D341Med (cell line): ENCODE data around the gene CCRL2.
"Not testable (repeated sequence)": the region's sequence is repeated elsewhere in the genome, so short reads cannot be mapped to it uniquely, and the experiment has no call there.

Experiments used
- DNase-seq: peaks from one replicate; pipeline ENCODE4 v3.0.0; 2012; ENCODE audit warnings: low spot score

CCRL2 gene

GRCh38 chr3:46405301-46406019 is 1.6 kb upstream of the CCRL2 start:
- no peak for DNase-seq

- DNase-seq = no peak
These were observed 644 bp upstream of the CCRL2 start for GRCh38 chr3:46406443-46406787.

- no peak for DNase-seq
These were observed 911 bp downstream of the CCRL2 start for GRCh38 chr3:46407970-46408369.

GRCh38 chr3:46408853-46409252 is 1.8 kb downstream of the CCRL2 start:
- no peak for DNase-seq

- DNase-seq = no peak
These were observed 2.9 kb downstream of the CCRL2 start for GRCh38 chr3:46409739-46410489.

- no peak for DNase-seq
These were observed 3.6 kb downstream of the CCRL2 start for GRCh38 chr3:46410669-46411068.

GRCh38 chr3:46411271-46411670 is 4.2 kb downstream of the CCRL2 start:
- DNase-seq = no peak

- no peak for DNase-seq
These were observed 5.8 kb downstream of the CCRL2 start for GRCh38 chr3:46412786-46413298.

- no peak for DNase-seq
These were observed 6.9 kb downstream of the CCRL2 start for GRCh38 chr3:46413951-46414350.

- DNase-seq = no peak
These were observed 7.7 kb downstream of the CCRL2 start for GRCh38 chr3:46414739-46415138.

GRCh38 chr3:46416125-46416810 is 9.2 kb downstream of the CCRL2 start:
- DNase-seq = no peak

GRCh38 chr3:46416811-46417510 is 9.9 kb downstream of the CCRL2 start:
- no peak for DNase-seq

GRCh38 chr3:46417841-46418611 is 11.0 kb downstream of the CCRL2 start:
- no peak for DNase-seq

- no peak for DNase-seq
These were observed 12.8 kb downstream of the CCRL2 start for GRCh38 chr3:46419816-46420215.

GRCh38 chr3:46420931-46421330 is 13.9 kb downstream of the CCRL2 start:
- no peak for DNase-seq

GRCh38 chr3:46422617-46423016 is 15.6 kb downstream of the CCRL2 start:
- DNase-seq = no peak

GRCh38 chr3:46423588-46423987 is 16.5 kb downstream of the CCRL2 start:
- no peak for DNase-seq

- DNase-seq = not testable (repeated sequence)
These were observed 19.4 kb downstream of the CCRL2 start for GRCh38 chr3:46426476-46426875.

- DNase-seq = not testable (repeated sequence)
These were observed 20.3 kb downstream of the CCRL2 start for GRCh38 chr3:46427404-46427803.

- no peak for DNase-seq
These were observed 21.1 kb downstream of the CCRL2 start for GRCh38 chr3:46427916-46428833.
